WTC11 (cell line): ENCODE measurements around the gene UCK1.
"Not testable (repeated sequence)": the region's sequence is repeated elsewhere in the genome, so short reads cannot be mapped to it uniquely, and the experiment has no call there.

Experiments used
- ATF1 ChIP-seq: sonication (generic); formaldehyde crosslinking; IDR thresholded peaks from 2 replicates; pipeline ENCODE4 v1.8.1; 2023; ENCODE audit warnings: mild to moderate bottlenecking, moderate library complexity, missing genetic modification reagents
- CREB1 ChIP-seq: sonication (generic); formaldehyde crosslinking; IDR thresholded peaks from 2 replicates; pipeline ENCODE4 v1.8.0; 2023; ENCODE audit warnings: mild to moderate bottlenecking, missing genetic modification reagents
- MAX ChIP-seq: sonication (generic); formaldehyde crosslinking; IDR thresholded peaks from 2 replicates; pipeline ENCODE4 v1.8.0; 2022; ENCODE audit warnings: mild to moderate bottlenecking, missing genetic modification reagents
- ZBTB21 ChIP-seq: sonication (generic); formaldehyde crosslinking; IDR thresholded peaks from 2 replicates; pipeline ENCODE4 v1.8.1; 2023; ENCODE audit warnings: mild to moderate bottlenecking, missing genetic modification reagents, borderline replicate concordance
- TF ChIP-seq, protein P1 (sequence below): fragments of 200-600 bp; IDR thresholded peaks from 2 replicates; pipeline ENCODE4 v1.8.0; 2022; ENCODE audit warnings: antibody characterized with exemption
- TF ChIP-seq, protein P2 (sequence below): sonication (generic); formaldehyde crosslinking; IDR thresholded peaks from 2 replicates; pipeline ENCODE4 v1.8.1; 2022; ENCODE audit warnings: mild to moderate bottlenecking, moderate library complexity, missing genetic modification reagents

DNA sequence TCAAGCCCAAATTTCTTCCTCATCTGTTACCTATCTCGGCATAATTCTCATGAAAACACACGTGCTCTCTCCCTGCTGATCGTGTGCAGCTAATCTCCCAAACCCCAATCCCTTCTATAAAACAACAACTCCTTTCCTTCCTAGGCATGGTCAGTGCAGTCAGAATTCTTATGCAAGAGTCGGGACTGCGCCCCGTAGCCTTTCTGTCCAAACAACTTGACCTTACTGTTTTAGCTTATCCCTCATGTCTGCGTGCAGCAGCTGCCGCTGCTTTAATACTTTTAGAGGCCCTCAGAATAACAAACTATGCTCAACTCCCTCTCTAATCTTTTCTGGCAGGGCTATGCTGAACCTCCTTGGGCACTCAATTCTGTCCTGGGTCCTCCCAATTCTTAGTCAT is 19.4 kb upstream of the UCK1 start:
- not testable (repeated sequence) for TF ChIP-seq MAX, ATF1, ZBTB21, CREB1 (CRISPR knock-in tag)
- TF ChIP-seq, protein P1, sequence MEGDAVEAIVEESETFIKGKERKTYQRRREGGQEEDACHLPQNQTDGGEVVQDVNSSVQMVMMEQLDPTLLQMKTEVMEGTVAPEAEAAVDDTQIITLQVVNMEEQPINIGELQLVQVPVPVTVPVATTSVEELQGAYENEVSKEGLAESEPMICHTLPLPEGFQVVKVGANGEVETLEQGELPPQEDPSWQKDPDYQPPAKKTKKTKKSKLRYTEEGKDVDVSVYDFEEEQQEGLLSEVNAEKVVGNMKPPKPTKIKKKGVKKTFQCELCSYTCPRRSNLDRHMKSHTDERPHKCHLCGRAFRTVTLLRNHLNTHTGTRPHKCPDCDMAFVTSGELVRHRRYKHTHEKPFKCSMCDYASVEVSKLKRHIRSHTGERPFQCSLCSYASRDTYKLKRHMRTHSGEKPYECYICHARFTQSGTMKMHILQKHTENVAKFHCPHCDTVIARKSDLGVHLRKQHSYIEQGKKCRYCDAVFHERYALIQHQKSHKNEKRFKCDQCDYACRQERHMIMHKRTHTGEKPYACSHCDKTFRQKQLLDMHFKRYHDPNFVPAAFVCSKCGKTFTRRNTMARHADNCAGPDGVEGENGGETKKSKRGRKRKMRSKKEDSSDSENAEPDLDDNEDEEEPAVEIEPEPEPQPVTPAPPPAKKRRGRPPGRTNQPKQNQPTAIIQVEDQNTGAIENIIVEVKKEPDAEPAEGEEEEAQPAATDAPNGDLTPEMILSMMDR: not testable (repeated sequence)
- TF ChIP-seq, protein P2, sequence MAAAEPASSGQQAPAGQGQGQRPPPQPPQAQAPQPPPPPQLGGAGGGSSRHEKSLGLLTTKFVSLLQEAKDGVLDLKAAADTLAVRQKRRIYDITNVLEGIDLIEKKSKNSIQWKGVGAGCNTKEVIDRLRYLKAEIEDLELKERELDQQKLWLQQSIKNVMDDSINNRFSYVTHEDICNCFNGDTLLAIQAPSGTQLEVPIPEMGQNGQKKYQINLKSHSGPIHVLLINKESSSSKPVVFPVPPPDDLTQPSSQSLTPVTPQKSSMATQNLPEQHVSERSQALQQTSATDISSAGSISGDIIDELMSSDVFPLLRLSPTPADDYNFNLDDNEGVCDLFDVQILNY (CRISPR knock-in tag): not testable (repeated sequence)
